Globus pallidus (tissue), 1 donor: ENCODE results near the gene TCF7.

ENCODE experiments used
- DNase-seq: peaks from one replicate; pipeline ENCODE4 v3.0.0-alpha.2; 2015; ENCODE audit warnings: low spot score

The TCF7 gene

GRCh38 chr5:134113902-134114875, at the start of gene TCF7:
Gene TCF7 (plus strand): TSS chr5:134114681. CDS start chr5:134114907, 226 bp downstream.
- DNase-seq: peak; percentile 61

- no peak for DNase-seq
These were observed 44.9 kb upstream of the TCF7 start for GRCh38 chr5:134069553-134069952.

- DNase-seq: no peak
These were observed 43.5 kb upstream of the TCF7 start for GRCh38 chr5:134070725-134071613.

- no peak for DNase-seq
These were observed 42.8 kb upstream of the TCF7 start for GRCh38 chr5:134071614-134072207.

DNA sequence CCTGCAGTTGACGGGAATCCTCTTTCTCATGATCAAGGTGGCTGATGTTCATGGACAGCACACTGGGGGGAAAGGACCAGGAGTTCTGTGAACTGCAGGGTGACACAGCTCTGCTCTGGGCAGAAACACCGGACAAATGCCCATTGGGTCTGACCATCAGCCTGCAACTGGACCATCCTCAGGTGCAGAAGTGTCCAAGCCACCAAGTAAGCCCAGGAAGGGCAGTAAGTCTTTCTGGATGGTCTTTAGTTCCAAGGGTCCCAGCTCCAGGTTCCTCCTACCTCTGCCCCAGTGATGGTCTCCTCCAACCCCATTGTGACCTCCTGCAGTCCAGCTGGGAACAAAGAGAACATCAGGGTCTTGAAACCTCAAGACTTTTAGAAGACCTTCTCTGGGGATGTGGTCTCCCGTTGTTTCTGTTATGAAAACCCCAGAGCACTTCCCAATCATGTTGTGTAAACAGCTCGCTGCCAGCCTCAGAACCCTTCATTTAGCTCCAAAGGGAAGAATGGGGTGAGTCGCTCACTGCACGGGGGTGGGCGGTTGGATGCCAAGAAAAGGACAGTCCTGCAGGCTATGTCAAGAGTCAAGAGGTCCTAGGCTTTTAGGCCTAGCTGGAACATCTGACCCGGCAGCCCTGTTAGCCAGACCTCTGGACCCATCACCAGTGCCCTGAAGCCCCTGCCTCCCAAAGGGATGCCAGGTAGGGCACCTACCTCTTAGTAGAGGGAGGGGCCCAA, 41.8 kb upstream of the TCF7 start:
- no peak for DNase-seq

GRCh38 chr5:134073404-134073803, 41.1 kb upstream of the TCF7 start:
- DNase-seq: no peak

DNA sequence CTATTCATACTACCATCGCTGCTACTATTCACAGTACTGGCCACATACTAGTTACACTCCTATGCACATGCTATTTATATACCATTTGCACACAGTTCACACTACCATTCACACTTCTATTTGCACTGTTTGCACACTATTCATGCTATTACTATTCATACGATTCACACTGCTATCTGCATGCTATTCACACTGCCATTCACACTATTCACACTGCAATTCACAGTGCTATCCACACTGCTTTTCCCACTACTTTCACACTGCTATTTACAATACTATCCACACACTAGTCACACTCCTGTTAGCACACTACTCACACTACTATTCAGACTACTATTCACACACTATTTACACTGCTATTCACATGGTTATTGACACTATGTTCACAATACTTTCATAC, 39.4 kb upstream of the TCF7 start:
- DNase-seq: no peak

DNA sequence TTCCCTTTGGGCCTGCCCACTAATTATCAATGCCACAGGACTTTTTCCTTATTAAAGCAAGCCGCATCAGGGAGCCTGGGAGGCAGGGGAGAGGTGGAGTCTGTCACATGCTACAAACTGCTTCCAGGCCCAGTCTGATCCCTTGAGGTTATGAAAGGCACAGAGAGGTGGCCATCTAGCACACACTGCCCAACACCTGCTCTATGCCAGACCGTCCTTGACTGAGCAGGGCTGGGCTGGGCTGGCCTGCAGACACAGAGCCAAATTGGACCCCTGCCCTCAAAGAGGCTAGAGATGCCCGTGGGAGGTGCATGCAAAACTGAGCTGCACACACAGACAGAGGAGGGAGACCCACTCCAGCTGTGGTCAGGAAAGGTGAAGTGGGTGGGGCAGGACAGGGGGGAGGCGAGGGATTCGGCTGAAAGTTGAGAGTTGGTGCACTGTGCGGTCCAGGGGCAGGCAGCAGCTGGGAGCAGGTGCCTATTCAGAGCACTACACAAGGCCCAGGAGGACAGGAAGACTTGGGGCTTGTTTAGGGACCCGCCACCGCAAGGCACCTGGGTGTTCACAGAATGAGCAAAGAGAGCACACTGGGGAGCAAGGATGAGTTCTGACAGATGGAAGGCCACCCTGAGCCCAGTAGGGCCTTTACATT, 36.4 kb upstream of the TCF7 start:
- no peak for DNase-seq

DNA sequence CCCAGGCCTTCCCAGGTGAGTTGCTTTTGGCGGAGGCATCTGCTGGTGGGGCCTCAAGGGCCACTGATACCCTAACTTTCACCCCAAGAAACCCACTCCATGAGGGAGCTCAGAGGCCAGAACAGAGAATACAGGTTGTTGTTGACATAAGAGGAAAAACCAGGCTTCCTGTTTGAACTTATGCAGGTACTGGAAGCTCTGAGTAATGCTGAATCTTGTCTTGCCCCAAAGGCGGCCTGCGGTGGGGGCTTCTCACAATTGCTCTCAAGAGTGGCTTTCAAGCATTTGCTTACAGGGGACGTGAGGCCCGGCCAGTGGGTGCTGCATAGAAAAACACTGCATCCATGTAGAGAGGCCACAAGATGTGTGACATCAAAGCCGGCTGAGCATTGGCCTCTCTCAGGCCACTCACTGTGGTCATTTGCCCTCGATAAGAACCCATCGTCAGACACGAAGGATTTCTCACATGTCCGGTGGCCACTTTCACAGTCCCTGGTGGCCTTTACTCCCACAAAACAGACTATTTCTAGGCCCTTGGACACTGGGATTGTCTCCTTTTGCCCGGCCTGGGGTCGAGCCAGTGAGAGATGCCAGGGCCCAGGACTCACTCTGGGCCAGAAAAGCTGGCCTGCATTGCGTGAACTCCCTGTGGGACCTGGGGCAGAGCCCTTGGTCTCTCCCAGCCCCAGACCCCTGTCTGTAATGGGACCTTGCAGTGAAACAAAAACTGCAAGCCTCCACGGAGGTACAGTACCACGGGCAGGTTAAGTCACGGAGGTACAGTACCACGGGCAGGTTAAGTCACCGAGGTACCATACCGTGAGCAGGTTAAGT, 34.5 kb upstream of the TCF7 start:
- DNase-seq: no peak

DNA sequence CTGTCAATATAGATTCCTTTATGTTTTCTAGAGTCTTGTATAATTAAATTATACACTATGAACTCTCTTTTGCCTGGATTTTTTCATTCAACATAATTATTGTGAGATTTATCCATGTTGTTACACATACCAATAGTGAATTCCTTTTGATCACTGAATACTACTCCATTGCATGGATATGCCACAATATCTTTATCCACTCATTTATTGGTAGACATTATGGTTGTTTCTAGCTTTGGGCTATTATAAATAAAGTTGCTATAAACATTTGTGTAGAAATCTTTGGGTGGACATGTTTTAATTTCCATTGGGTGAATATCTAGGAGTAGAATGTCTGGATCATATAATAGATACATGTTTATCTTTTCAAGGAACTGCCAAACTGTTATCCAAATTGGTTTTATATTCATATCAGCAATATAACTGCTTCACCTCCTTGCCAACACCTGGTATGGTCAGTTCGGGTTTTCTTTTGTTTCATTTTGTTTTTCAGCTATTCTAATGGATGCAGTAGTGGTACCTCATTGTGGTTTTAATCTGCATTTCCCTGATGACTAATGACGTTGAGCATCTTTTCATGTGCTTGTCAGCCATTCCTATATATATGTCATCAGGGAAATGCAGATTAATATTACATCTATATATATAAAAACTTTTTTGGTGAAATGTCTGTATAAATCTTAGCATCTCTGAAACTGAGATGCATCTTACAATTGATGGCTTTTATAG, 32.1 kb upstream of the TCF7 start:
- DNase-seq: no peak

GRCh38 chr5:134083517-134083916, 31.0 kb upstream of the TCF7 start:
- DNase-seq: no peak

DNA sequence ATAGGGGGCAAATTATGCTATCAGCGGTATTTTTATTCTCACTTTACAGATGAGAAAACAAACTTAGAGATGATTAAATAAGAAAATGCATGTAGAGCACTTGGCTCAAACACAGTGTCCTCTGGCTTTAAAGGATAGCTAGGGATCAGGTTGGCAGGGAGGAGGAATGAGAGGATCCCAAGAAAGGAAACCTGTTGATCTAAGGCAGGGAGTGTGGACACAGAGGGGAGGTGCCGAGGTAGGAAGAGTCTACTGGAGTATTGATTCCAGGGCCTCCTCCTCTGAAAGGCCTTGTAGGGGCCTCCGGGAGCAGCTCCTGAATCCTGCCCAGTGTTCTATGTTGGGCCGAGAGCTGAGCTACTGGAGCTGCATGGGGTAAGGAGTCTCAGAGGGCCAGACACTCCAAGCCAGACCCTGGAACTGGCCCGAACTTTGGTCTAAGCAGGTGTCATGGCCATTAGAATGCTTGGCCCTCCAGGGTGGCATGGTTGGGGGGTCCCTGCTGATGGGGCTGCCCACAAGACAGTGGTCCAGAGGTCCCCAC, 30.4 kb upstream of the TCF7 start:
- no peak for DNase-seq

DNA sequence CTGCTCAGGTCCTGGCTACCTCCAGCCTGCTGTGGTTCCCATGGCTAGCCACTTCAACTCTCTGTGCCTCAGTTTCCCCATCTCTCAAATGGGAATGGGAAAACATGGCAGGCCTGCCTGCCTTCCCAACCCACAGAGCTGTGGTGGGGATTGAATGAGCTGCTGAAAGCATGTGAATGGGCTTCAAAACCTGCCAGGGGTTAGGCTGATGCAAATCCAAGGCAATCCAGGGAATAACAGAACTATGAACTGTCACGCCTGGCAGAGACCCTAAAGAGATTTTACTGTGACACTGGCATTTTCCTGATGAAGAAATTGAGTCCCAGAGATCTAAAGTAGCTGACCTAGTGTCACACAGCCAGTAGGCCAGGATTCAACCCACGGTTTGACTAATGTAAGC, 29.9 kb upstream of the TCF7 start:
- no peak for DNase-seq

GRCh38 chr5:134085411-134085810, 29.1 kb upstream of the TCF7 start:
- no peak for DNase-seq

DNA sequence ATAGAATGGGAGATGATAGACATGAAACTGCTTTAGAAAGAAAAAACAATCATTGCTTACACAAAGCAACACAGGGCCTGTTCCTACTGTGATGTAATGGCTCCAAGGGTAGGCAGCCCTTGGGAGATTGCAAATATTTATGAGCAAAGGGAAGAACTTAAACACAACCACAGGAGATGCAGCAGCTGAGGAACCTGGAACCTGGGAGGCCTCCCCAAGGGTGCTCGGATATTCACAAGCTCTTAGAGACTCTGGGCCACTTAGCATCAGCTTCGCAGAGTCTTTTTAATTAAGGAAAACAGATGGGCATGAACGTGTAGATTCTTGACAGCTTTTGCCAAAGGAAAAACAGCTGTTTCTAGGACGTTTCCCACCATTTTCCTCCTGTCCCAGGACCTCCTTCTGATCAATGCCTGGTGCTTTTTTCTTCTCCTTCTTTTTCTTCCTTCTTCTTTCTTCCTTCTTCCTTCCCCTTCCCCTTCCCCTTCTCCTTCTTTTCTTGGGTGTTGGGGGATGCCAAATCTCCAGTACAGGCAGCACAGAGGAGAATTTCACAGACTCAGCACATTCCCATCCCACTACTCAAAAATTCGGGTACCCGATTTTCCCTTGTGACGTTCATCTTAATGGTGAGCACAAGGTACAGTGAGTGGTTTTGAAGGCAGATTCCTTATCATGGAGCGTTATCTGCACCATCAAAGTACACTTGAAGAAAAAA, 28.1 kb upstream of the TCF7 start:
- no peak for DNase-seq

GRCh38 chr5:134086943-134087305, 27.6 kb upstream of the TCF7 start:
- no peak for DNase-seq

GRCh38 chr5:134088291-134088690, 26.2 kb upstream of the TCF7 start:
- DNase-seq: no peak

DNA sequence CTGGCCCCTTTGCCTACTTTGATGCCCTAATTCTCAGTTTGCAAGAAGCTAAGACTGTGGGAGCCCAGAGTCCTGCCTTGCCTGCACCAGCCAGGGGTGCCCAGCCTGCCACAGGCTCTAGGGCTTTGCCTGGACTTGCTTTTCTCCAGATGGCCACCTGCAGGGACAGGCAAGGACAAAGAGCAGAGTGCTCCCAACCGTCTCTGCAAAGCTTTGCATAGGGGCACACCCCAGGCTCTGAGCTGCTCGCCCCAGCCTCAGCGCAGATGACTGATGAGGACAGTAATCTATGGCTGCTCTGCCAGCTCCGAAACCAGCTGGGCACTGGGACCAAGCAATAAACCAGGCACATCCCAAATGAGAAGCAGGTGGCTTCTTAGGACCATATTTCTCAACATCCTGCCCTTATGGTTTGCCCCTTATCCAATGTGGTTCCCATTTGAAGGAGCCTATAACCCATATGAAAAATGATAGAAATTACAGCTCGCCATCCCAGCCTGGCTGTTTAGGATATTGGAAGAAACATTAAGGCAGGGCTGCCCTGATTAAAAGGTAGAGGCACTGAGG, 25.4 kb upstream of the TCF7 start:
- DNase-seq: no peak
